Prostate gland (tissue), 2 donors: Measurements from ENCODE around the gene RTP3.

Experiments used
- POLR2A ChIP-seq: fragments of 450-650 bp; IDR thresholded peaks from one replicate; pipeline ENCODE4 v1.6.1; 2016; ENCODE audit warnings: antibody characterized with exemption, mild to moderate bottlenecking
- POLR2AphosphoS5 ChIP-seq: sonication (generic); formaldehyde crosslinking; IDR thresholded peaks from one replicate; pipeline ENCODE4 v1.6.1; 2017; ENCODE audit warnings: antibody characterized with exemption
- TF ChIP-seq, protein P1 (sequence below), 4 experiments: fragments of 200-600 bp in 2 of 4; fragments of 450-650 bp in 2 of 4; sonication (generic) in 2 of 4; IDR thresholded peaks; 1 replicate in 3 of 4; 2 replicates in 1 of 4; pipeline ENCODE4 v1.5.1; 2016 to 2019; ENCODE audit warnings: antibody characterized with exemption in 4 of 4, mild to moderate bottlenecking in 2 of 4, moderate library complexity in 2 of 4

DNA sequence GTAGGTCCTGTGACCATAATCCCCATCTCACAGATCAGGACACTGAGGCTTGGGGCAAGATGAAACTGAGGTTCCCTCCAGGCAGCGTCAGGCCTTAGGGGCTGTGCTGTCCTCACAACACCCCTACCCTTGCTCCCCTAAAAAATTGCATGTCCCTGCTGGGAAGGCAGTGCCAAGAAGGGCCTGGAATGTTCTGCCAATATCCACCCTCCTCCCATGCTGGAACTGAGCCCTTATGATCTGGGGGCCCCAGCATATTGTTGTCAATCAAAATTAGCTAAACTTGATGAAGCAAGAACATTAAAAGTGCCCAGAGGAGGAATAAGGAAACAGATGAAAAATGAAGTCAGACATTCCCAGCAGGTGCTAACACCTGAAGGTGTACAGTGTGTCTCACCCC is 13.4 kb upstream of the RTP3 start:
- TF ChIP-seq, protein P1, sequence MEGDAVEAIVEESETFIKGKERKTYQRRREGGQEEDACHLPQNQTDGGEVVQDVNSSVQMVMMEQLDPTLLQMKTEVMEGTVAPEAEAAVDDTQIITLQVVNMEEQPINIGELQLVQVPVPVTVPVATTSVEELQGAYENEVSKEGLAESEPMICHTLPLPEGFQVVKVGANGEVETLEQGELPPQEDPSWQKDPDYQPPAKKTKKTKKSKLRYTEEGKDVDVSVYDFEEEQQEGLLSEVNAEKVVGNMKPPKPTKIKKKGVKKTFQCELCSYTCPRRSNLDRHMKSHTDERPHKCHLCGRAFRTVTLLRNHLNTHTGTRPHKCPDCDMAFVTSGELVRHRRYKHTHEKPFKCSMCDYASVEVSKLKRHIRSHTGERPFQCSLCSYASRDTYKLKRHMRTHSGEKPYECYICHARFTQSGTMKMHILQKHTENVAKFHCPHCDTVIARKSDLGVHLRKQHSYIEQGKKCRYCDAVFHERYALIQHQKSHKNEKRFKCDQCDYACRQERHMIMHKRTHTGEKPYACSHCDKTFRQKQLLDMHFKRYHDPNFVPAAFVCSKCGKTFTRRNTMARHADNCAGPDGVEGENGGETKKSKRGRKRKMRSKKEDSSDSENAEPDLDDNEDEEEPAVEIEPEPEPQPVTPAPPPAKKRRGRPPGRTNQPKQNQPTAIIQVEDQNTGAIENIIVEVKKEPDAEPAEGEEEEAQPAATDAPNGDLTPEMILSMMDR (IDR thresholded peaks at IDR 0.05), result no peak
- TF ChIP-seq POLR2A (no peak), POLR2AphosphoS5 (no peak)
